SK-N-SH (cell line): ENCODE results near the gene EXOC6. TPM values are rescaled to one million over a fixed set of nuclear protein-coding genes. Genes with fewer than 3 reads are reported as not detected.

Experiments
- CTCF ChIA-PET: fragments of 300-600, 350-600 bp; formaldehyde crosslinking; extraction: SDS; loops from one replicate; lab custom pipeline; 2021; lab: Yijun Ruan, JAX
- POLR2A ChIA-PET: fragments of 350-600 bp; sonication (Branson Sonifier 250); formaldehyde crosslinking; extraction: SDS; loops from one replicate; lab custom pipeline; 2020; ENCODE audit warnings: antibody characterized with exemption, inconsistent platforms; lab: Yijun Ruan, JAX
- DNase-seq: peaks from one replicate; pipeline ENCODE4 v3.0.0; 2012
- H2AFZ ChIP-seq: fragments of 200-600 bp; sonication (generic); 2 replicates; pipeline ENCODE4 v1.8.1; 2016; ENCODE audit warnings: antibody characterized with exemption, mild to moderate bottlenecking, low read depth
- H3F3A ChIP-seq: fragments of 200-600 bp; sonication (generic); replicated peaks from 2 replicates; pipeline ENCODE3; 2016; ENCODE audit warnings: antibody characterized with exemption, mild to moderate bottlenecking; ENCODE audit not compliant: insufficient read depth
- H3K27ac ChIP-seq, 2 experiments: fragments of 200-500 bp in 1 of 2; fragments of 200-600 bp in 1 of 2; sonication (Bioruptor generic) in 1 of 2; sonication (generic), shearing (Covaris generic) in 1 of 2; 2 replicates each; pipeline versions ENCODE4 v1.5.1 to v1.6.1; 2014 to 2016; ENCODE audit warnings: low read depth in 2 of 2, inconsistent platforms in 1 of 2, low read length in 1 of 2, mild to moderate bottlenecking in 1 of 2, mixed read lengths in 1 of 2
- H3K27me3 ChIP-seq: fragments of 200-600 bp; sonication (generic), shearing (Covaris generic); 2 replicates; pipeline ENCODE4 v1.6.1; 2016; ENCODE audit warnings: mixed run types; ENCODE audit not compliant: insufficient read depth
- H3K36me3 ChIP-seq, 2 experiments: fragments of 200-500 bp in 1 of 2; fragments of 200-600 bp in 1 of 2; sonication (Bioruptor generic) in 1 of 2; sonication (generic) in 1 of 2; replicated peaks in 1 of 2; 2 replicates each; pipeline versions ENCODE3 to v1.5.1; 2014 to 2016; ENCODE audit warnings: low read length in 1 of 2, mild to moderate bottlenecking in 1 of 2; ENCODE audit not compliant: insufficient read depth in 2 of 2, control insufficient read depth in 1 of 2
- H3K4me1 ChIP-seq, 2 experiments: fragments of 200-500 bp in 1 of 2; fragments of 200-600 bp in 1 of 2; sonication (Bioruptor generic) in 1 of 2; sonication (generic), shearing (Covaris generic) in 1 of 2; 2 replicates each; pipeline versions ENCODE4 v1.5.1 to v1.6.1; 2014 to 2016; ENCODE audit warnings: low read depth in 1 of 2, low read length in 1 of 2, mixed run types in 1 of 2; ENCODE audit not compliant: insufficient read depth in 2 of 2, control insufficient read depth in 1 of 2
- H3K4me2 ChIP-seq: fragments of 200-600 bp; sonication (generic), shearing (Covaris generic); 2 replicates; pipeline ENCODE4 v1.6.1; 2017; ENCODE audit warnings: mixed run types
- H3K4me3 ChIP-seq, 2 experiments: fragments of 200-500 bp in 1 of 2; fragments of 200-600 bp in 1 of 2; sonication (Bioruptor generic) in 1 of 2; sonication (generic), shearing (Covaris generic) in 1 of 2; 2 replicates each; pipeline versions ENCODE4 v1.5.1 to v1.8.1; 2014 to 2016; ENCODE audit warnings: low read depth in 2 of 2, inconsistent platforms in 1 of 2, low read length in 1 of 2, mild to moderate bottlenecking in 1 of 2, mixed read lengths in 1 of 2, moderate library complexity in 1 of 2
- H3K79me2 ChIP-seq: fragments of 200-600 bp; sonication (generic); 2 replicates; pipeline ENCODE4 v1.8.1; 2017; ENCODE audit warnings: mild to moderate bottlenecking; ENCODE audit not compliant: insufficient read depth
- H3K9ac ChIP-seq: fragments of 200-600 bp; sonication (generic); 2 replicates; pipeline ENCODE4 v1.6.1; 2017; ENCODE audit warnings: mixed run types
- H3K9me2 ChIP-seq: fragments of 200-600 bp; sonication (generic); 2 replicates; pipeline ENCODE4 v1.6.1; 2017; ENCODE audit warnings: mixed run types
- H3K9me3 ChIP-seq: fragments of 200-600 bp; sonication (generic); 2 replicates; pipeline ENCODE4 v1.6.1; 2017; ENCODE audit warnings: mixed run types, mild to moderate bottlenecking, moderate library complexity
- H4K20me1 ChIP-seq: fragments of 200-600 bp; sonication (generic); 2 replicates; pipeline ENCODE4 v1.6.1; 2017; ENCODE audit warnings: mild to moderate bottlenecking, mixed run types; ENCODE audit not compliant: insufficient read depth
- CHD2 ChIP-seq: fragments of 150-350 bp; IDR thresholded peaks from 2 replicates; pipeline ENCODE4 v1.6.1; 2018; ENCODE audit warnings: low read length; ENCODE audit not compliant: partially characterized antibody
- CTCF ChIP-seq: fragments of 200-600 bp; sonication (generic); IDR thresholded peaks from 2 replicates; pipeline ENCODE4 v1.6.1; 2017; ENCODE audit warnings: antibody characterized with exemption, mild to moderate bottlenecking, moderate library complexity
- ELF1 ChIP-seq: IDR thresholded peaks from 2 replicates; pipeline ENCODE4 v1.4.0; 2012
- EP300 ChIP-seq, 2 experiments: IDR thresholded peaks; 2 replicates each; pipeline versions ENCODE4 v1.4.0 to v1.6.1; 2012; ENCODE audit warnings: borderline replicate concordance in 1 of 2, low read depth in 1 of 2, low read length in 1 of 2
- EZH2phosphoT487 ChIP-seq: fragments of 200-600 bp; sonication (generic); IDR thresholded peaks from 2 replicates; pipeline ENCODE4 v1.6.1; 2017; ENCODE audit warnings: low read depth, mixed run types, mild to moderate bottlenecking, antibody characterized with exemption, moderate library complexity, borderline replicate concordance
- GABPA ChIP-seq: IDR thresholded peaks from 2 replicates; pipeline ENCODE4 v1.4.0; 2012; ENCODE audit warnings: low read depth, mild to moderate bottlenecking
- JUND ChIP-seq: IDR thresholded peaks from 2 replicates; pipeline ENCODE4 v1.4.0; 2012
- MAX ChIP-seq: IDR thresholded peaks from 2 replicates; pipeline ENCODE4 v1.4.0; 2012; ENCODE audit warnings: low read depth
- MEF2A ChIP-seq: IDR thresholded peaks from 2 replicates; pipeline ENCODE4 v1.4.0; 2012; ENCODE audit warnings: low read depth, borderline replicate concordance
- NFIC ChIP-seq: IDR thresholded peaks from 2 replicates; pipeline ENCODE4 v1.4.0; 2012; ENCODE audit warnings: borderline replicate concordance
- NRF1 ChIP-seq: IDR thresholded peaks from 2 replicates; pipeline ENCODE4 v1.6.1; 2012; ENCODE audit warnings: low read depth, mild to moderate bottlenecking, low read length
- REST ChIP-seq: IDR thresholded peaks from 2 replicates; pipeline ENCODE4 v1.6.1; 2012; ENCODE audit warnings: mild to moderate bottlenecking, low read depth, low read length, moderate library complexity
- RFX5 ChIP-seq: IDR thresholded peaks from 2 replicates; pipeline ENCODE4 v1.6.1; 2012; ENCODE audit warnings: mild to moderate bottlenecking, improper control_type of control experiment, low read length
- RXRA ChIP-seq: IDR thresholded peaks from 2 replicates; pipeline ENCODE4 v1.4.0; 2012; ENCODE audit warnings: low read depth, mild to moderate bottlenecking, borderline replicate concordance
- SIN3A ChIP-seq: IDR thresholded peaks from 2 replicates; pipeline ENCODE4 v1.6.1; 2012; ENCODE audit warnings: low read depth, mild to moderate bottlenecking, low read length, moderate library complexity, borderline replicate concordance
- USF2 ChIP-seq: fragments of 150-350 bp; IDR thresholded peaks from 2 replicates; pipeline ENCODE4 v1.6.1; 2017; ENCODE audit warnings: antibody characterized with exemption, low read length, low read depth, borderline replicate concordance
- ZBTB33 ChIP-seq: IDR thresholded peaks from 2 replicates; pipeline ENCODE4 v1.4.0; 2012; ENCODE audit warnings: low read depth, borderline replicate concordance
- polyA plus RNA-seq, 3 experiments: library from polyadenylated mRNA; depleted of rRNA; stranded (reverse); fragments of >200 nt; gene quantifications; 2 replicates each; pipeline ENCODE4 v1.2.3, GENCODE V29; 2012

The EXOC6 gene
- polyA plus RNA-seq, 1 of the 3 experiments (the other 2 are of a cell fraction): 2.3 TPM

- TF ChIP-seq ZBTB33: no peak
- no peak for TF ChIP-seq RFX5
- no peak for TF ChIP-seq NFIC
- TF ChIP-seq ELF1: no peak
- no peak for TF ChIP-seq REST
- TF ChIP-seq, all 33 proteins: peak for 0
These were observed 90.5 kb downstream of the EXOC6 start (continued) for GRCh38 chr10:92938841-92939240.

GRCh38 chr10:92942226-92942625 lies 93.9 kb downstream of the EXOC6 start:
- Histone ChIP-seq H3K36me3 (no peaks in the 10 kb centered on the region), H3K4me3 (no peak overlapping the region), H3K9me3 (no peaks in the 10 kb centered on the region), H3F3A (no peaks in the 10 kb centered on the region), H3K79me2 (no peaks in the 10 kb centered on the region), H4K20me1 (no peaks in the 10 kb centered on the region), H3K27ac (no peak overlapping the region), H3K4me2 (no peak overlapping the region), H3K4me1 (no peaks in the 10 kb centered on the region), H3K27me3 (no peaks in the 10 kb centered on the region), H3K9me2 (no peaks in the 10 kb centered on the region), H3K9ac (no peak overlapping the region), H2AFZ (no peak overlapping the region)
- no peak for DNase-seq
- CTCF ChIA-PET: no interaction called here
- POLR2A ChIA-PET: no interaction called here
- TF ChIP-seq NFIC: no peak
- no peak for TF ChIP-seq CTCF
- no peak for TF ChIP-seq JUND
- no peak for TF ChIP-seq SIN3A
- TF ChIP-seq NRF1: no peak
- TF ChIP-seq EZH2phosphoT487: no peak
- TF ChIP-seq ZBTB33: no peak
- TF ChIP-seq MAX: no peak
- TF ChIP-seq GABPA: no peak
- no peak for TF ChIP-seq MEF2A
- no peak for TF ChIP-seq USF2
- TF ChIP-seq CHD2: no peak
- no peak for TF ChIP-seq RXRA
- no peak for TF ChIP-seq EP300 (IDR thresholded peaks at IDR 0.05; ENCODE audit: borderline replicate concordance in 1 of 2, low read depth in 1 of 2, low read length in 1 of 2)
